SK-N-DZ (cell line): Measurements from ENCODE around the gene KRCC1.
A peak's percentile ranks its signal among the peaks of the same experiment; 100 is the strongest.
"Not testable (repeated sequence)": the region's sequence is repeated elsewhere in the genome, so short reads cannot be mapped to it uniquely, and the experiment has no call there.

ENCODE experiments used
- DNase-seq: peaks from one replicate; pipeline ENCODE4 v3.0.0-alpha.2; 2015; ENCODE audit warnings: low spot score

Gene KRCC1

DNA sequence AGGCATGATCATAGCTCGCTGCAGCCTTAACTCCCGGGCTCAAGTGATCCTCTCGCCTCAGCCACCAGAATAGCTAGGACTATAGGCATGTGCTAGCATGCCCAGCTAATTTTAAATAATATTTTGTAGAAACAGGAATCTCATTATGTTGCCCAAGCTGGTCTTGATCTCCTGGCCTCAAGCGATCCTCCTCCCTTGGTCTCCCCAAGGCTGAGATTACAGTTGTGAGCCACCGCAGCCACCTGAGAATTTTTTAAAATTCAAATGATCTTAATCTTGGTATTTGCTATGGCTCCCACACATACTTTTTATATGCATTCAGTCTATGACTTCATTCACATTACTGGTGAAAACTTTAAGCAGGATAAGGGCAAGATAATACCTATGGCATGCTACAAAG is 13.1 kb downstream of the KRCC1 start:
- DNase-seq, result no peak

DNA sequence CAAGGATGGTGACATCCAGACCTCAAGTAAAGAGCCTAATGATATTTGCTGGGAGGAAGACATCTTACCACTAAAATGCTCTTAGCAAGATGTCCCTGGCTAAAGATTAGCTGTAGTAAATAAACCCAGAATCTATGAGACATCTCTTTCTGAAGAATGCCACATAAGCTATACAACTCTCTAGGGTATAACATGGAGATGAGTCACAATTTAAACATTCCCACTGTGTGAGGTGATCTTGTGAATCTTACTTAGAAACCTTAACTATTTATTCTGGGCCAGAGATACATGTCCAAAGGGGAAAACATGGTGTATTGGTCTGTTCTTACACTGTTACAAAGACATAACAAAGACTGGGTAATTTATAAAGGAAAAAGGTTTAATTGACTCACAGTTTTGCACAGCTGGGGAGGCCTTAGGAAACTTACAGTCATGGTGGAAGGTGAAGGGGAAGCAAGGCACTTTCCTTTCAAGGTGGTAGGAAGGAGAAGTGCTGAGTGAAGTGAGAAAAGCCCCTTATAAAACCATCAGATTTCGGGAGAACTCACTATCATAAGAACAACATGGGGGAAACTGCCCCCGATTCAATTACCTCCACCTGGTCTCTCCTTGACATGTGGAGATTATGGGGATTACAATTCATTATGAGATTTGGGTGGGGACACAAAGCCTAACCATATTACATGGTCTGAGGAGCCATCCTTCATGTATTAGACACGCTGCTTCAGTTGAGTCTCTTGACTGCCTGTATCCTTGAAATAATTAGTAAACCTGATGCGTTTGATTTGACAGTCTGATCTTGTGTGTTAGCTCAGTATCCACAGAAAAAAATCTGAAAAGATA is 17.1 kb downstream of the KRCC1 start:
- DNase-seq, result no peak

DNA sequence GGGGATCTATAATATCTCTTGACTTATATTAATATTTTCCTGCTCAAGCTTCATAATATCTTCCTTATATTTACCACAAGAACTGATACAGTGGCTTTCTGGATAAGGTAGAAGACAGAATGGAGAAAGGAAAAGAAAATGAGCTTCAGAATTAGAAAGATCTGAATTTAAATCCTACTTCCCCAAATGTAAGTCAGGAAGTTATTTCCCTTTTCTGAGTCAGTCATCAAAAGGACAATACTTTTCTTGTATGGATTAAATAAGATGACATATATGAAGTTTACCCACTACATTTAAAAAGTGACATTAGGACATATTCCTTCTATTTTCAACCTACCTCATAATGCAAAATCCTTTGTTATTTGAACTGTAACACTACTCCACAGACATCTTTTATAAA is 19.0 kb downstream of the KRCC1 start:
- DNase-seq, result no peak

DNA sequence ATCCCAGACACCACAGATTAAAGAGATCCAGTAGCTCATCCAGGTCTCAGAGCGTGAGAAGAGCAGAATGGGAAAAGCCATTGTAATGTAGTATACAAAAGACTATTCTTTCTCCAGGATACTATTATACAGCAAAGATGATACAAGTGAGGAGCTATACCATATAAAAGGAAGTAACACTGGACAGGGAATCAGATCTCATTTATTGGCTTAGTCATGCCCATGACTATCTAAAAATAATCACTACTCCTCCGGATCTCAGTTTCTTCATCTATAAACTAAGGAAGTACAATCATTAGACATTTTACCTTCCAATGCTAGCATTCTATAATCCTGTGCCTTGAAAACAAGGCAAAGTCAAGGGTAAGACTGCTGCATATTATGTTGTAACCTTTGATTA is 19.4 kb downstream of the KRCC1 start:
- no peak for DNase-seq

DNA sequence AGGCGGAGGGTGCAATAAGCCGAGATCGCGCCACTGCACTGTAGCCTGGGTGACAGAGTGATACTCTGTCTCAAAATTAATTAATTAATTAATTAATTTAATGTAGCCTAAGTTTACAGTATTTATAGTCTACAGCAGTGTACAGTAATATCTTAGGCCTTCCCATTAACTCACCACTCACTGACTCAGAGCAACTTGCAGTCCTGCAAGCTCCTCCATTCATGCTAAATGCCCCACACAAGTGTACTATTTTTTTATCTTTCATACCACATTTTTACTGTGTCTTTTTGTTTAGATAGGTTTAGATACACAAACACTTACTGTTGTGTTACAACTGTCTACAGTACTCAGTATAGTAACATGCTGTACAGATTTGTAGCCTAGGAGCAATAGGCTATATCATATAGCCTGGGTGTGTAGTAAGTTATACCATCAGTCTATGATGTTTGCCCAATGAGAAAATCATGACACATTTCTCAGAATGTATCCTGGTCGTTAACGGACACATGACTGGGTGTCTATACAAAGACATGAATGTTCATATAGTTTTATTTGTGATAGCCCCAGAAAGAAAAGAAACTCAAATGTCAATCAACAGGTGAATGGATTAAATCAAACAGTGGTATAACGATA is 23.4 kb downstream of the KRCC1 start:
- DNase-seq, result no peak

DNA sequence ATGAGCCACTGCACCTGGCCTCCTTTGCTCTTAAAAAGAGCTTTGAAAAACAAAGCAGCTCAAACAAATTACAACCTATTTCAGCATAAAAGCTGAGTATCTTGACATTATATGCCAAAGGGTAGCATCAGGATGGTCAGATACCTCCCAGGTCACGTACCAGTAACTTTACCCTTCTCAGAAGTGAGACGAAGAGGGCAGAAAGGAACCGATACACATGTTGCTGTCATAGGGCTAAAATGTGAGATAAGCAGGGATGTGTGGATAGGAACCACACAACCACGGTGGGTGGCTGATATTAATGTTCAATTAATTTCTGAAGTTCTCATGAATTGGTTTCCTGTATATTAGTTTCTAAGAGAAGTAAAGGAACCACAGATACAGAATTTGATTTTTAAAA is 26.7 kb downstream of the KRCC1 start:
- DNase-seq, result no peak

DNA sequence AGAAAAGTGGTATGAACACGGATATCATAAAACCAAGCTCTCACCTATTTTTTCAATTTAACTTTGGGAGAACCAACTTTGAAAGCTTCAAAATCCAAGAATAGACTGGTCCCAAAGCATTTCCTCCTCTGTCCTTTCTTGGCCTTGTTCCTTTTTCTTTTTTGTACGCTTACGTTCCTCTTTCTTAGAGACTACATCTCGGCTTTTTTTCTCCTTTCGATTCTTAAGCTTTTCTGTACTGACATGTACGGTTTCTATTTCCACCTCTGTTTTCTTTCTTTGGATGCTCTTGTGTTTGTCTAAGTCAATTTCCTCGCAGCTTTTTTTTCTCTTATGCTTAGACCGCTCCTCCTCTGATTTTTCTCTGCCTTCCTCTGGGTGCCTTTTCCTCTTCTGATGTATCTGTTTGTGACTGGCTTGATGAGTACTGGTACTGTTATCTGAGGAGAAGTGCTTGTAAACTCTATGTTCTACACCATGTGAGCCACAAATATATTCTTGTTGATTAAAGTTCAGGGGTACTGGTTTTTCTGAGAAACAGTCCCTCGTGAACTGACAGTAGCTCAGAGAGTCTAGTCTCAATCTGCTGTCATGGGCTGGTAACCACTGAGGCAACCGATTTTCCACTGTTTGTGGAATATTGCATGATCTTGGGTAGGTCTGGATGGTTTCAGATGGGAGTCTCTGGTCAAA is 27.7 kb downstream of the KRCC1 start:
- no peak for DNase-seq

DNA sequence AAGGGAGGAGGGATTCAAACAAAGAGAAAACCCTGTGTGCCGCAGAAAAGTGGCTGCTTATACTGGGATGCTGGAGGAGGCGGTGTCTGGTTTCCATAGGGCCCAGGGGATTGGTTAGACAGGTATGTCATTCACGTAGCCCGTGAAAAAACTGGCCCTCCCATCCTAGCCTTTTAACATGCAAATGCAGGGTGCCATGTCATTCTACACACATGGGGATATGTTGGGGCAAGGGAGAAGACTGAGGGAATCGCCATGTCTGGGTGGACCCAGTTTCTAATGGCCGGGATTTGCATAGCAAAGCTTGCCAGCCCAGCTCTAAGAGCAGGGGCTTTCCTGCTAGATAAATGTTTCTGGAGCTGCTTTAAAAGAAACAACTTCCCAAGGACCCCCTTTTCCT is 31.1 kb downstream of the KRCC1 start:
- no peak for DNase-seq

DNA sequence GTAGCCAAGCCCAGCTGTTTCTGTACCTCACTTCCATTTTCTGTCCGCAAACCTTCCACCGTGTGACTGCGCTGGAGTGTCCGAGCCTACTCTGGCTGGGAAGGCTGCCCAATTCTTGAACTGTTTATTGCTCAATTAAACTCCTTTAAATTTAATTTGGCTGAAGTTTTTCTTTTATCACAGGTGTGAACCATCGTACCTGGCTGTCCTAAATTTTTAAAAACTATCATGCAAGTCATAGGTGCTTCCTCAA is 33.0 kb downstream of the KRCC1 start:
- no peak for DNase-seq

DNA sequence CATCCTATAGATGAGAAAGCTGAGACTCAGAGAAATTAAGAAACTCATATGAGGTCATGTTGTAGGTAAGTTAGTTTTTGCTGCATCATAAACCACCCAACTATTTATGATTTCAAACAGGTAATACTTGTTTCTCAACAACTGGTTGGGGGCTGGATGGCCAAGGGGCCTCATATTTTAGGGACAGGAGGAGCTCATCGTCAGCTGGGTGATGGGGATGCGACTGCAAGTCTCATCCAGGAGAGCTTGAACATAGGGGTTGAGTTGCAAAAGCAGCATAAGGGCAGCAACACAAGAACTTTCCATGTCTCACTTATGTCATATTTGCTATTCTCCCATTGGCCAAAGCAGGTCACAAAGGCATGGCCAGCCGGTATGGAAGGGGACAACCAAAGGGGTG is 35.6 kb downstream of the KRCC1 start:
- DNase-seq, result no peak

DNA sequence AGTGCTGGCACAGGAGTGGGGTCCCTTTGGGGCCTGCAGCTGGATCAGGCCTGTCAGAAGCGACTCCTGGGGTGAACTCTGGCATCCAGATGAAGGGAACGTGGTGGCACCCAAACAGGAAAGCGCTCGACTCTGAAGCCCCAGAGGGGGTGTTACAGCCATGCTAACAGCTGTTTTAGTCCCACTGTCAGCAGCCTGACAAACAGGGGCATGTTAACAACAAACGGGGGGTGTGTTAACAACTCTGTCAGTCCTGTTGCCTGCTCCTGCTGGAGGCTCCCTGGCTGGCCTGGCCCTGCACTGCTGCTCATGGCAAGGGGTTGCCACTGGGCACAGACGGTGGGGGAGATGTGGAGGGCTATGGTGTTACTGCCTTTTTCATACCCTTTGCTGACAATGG is 36.7 kb downstream of the KRCC1 start:
- no peak for DNase-seq

DNA sequence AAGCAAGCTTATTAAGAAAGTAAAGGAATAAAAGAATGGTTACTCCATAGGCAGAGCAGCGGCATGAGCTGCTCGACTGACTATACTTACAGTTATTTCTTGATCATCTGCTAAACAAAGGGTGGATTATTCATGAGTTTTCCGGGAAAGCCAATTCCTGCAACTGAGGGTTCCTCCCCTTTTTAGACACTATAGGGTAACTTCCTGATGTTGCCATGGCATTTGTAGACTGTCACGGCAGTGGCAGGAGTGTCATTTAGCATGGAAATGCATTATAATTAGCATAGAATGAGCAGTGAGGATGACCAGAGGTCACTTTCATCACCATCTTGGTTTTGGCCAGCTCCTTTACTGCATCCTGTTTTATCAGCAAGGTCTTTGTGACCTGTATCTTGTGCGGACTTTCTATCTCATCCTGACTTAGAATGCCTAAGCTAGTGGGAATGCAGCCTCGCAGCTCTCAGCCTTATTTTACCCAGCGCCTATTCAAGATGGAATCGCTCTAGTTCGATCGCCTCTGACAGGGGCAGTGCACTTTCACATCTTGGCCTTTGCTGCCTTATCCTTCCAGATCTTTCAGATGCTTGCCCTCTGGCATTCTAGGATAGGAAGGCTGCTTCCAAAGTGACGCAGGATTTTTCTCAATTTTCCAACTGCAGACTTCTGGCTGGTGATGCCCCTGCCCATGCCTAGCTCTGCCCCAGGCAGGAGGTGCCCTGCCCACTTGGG is 37.3 kb downstream of the KRCC1 start:
- not testable (repeated sequence) for DNase-seq

DNA sequence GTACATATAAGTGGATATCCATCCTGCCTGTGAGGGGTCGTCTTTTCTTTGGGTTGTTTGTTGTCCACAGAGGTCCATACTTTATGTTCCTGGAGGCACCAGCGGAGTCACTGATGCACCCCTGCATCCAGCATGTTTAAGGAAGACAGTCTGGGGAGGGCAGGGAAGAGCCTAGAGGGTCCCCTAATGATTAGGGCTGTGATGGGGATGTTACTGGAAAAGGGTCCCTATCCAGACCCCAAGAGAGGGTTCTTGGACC is 37.9 kb downstream of the KRCC1 start:
- not testable (repeated sequence) for DNase-seq

DNA sequence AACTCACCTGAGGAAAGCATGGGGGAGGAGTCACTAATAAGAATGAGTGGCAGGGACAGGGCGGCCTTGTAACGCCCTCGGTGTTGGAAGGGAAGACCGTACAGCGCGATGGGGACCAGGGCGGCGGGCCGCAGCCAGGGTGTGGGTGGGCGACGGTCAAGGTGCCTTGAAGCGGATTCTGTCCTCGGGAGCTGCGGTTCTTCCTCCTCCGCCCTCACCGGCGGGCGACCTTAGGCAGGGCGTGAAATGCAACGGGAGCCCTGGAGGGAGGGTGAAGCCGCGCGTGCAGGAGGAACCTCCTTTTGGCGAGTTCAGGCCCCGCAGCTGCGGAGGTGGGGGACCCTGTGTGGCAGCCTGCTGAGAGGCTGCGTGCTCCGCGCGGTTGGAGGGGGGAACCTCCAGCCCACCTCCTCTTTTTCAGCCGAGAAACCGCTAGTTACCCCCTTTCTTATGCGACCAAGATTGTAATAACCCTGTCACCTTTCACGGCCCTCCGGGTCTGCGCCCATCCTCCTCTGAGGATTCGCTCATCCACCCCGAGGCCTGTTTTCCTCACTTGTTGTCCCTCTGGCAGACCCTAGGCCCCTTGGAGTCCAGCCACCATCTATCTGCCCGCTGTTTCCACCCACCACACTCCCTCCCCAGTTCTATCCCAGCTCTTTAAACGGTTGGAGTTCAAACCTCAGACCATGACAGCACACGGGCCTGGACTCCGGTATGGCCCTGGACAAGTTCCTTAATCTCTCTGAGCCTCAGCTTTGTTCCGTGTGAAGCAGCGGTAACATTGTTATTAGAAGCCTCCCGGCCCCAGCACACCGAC is 38.4 kb downstream of the KRCC1 start:
- DNase-seq, result peak; percentile 78

DNA sequence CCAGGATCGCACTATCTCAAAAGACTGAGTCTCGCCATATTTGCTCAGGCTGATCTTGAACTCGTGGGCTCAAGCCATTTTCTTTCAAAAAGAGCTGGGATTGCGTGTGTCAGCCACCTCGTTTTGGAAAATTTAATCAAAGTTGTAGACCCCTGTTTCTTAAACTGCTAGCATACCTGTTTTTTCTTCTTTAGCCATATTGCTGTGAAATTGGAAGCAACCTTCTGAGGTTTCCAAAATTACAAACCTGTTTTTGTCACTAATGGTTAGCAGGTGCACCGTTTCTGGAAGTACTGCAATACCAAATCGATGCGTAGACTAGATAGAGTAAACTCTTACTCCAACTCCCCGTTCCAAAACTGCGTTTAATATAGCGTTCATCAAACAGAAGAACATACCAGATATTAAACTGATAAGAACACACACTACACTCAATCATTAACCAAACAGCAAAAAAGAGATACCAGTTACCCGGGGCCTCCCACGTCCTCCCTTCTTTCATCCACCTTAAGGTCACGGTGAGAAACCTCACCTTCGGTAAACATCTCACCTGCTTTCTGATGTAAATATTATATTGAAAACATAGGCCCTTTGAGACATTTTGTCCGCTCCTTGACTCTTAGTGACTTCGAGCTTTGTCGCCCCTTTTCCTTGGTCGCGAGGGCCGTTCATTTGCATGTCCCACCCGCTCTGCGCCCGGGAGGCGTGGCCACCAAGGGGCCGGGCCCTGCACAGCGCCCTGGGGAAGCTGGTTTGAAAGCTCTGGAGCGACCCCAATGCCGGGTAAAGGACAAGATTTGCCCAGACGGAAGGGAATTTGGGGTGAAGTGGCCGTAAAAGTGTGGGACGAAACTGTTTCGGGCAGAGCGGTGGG is 39.3 kb downstream of the KRCC1 start, which contains the start of gene RNU2-63P:
TSS of gene RNU2-63P (minus strand) at position 462 of the 874 bp plus-strand sequence.
- peak; percentile 92 for DNase-seq

DNA sequence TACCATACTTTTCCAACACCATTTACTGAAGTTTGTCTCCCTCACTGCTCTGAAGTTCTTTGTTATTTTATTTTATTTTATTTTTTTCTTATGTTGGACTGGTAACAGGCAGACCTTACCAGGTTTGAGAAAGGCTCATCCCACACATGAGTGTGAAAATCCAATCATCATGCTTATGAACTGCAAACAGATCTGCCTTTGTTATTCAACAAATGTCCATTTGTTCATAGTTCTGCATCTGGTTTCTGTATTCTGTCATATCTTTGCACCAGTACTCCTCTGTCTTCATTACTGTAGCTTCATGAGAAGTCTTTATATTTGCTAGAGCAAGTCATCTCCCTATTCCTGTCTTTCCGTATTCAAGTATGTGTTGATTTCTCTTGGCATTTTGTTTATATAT is 44.6 kb downstream of the KRCC1 start:
- DNase-seq, result no peak

DNA sequence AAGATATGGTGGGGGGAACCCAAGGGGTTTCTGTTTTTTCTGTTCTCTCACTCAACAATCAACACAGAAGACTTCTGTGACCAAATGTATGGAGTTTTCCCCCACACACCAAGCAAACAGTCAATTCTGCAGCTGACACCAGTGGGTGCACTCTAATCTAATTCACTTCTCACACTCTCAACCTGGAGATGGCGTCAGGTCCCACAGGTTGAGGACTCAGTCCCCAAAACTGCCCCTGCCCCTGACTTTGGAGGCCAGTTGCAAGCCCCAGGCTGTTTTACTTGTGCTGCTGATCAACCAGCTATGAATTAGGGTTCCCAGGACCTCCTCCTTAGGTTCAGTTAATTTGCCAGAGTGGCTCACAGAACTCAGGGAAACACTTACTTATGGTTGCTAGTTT is 45.4 kb downstream of the KRCC1 start:
- no peak for DNase-seq

DNA sequence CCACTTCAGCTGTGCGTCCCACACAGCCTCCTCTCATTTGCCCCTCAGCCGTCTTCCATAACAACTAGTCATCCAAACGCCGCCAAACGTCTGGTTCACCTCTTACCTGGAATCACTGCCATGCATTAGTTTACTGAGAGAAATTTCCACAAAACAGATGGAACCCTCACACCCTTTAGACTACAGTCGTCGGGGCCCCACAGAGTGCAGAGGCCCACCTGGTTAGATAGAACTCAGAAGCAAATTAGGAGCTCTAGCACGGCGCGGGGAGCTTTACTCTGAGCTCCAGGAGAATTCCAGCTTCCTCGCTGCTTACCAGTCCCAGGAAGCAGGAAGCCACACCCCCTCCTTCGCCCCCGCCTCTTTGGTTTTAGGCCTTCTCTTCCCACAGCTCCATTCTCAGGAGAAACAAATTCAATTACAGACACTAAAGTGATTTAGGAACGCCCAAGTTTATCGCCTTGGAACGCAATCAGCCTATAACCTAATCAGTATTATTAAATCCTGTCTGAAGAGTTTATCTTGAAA is 48.6 kb downstream of the KRCC1 start:
- no peak for DNase-seq

DNA sequence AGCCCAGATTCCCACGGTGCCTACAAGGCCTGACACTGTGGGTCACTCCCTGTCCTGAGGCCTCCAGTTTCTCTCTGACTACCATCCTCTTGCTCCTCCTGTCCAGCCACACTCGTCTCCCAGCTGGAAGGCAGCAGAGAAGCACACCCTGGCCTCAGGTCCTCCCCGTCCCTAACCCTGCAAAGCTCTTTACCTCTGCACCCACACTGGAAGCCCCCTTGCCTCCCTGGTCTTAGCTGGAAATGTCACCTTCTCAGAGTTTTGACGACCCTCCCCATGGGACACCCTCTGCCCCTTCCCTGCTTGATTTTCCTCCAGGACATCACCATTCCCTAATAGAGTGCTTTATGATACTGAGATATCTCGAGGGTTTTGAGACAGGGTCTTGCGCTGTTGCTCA is 49.8 kb downstream of the KRCC1 start:
- DNase-seq, result no peak

DNA sequence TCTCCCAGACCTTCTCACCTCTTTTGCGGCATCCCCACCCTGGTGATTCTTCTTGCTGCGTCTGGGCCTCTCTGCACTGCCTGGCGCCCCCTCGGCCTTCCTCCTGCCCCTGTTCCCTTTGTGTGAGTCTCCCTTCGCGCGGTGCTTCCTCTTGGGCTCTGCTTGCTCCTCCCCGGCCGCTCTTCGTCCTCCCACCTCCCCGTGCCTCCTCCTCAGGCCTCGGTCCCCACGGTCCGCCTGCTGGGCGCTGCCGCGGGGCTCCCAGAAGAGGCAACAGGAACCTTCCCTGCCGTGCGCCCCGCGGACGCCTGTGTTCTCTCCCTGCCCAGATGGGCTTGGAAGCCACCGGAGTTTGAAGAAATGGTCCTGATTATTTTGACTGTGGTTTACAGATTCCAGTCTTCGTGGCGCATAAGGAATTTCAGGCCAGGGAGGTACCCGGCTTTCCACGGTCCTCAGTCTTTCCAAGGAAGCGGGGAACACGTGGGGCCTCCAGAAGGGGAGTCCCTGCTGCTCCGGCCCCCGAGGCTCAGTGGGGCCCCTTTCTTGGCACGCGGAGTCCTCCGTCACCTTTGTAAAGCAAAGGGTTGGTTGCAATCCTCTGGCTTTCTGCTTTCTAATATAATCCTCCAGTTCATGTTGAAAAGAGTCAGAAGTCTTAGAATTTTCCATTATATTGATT is 52.4 kb downstream of the KRCC1 start:
- DNase-seq, result no peak
